IPS DF 6.9 (cell line): Measurements from ENCODE around the gene PELI1.
A peak's percentile ranks its signal among the peaks of the same experiment; 100 is the strongest.

Source experiments
- DNase-seq: peaks from one replicate; pipeline ENCODE4 v3.0.0-alpha.2; 2013; ENCODE audit warnings: low read depth, low spot score
- H3K27ac ChIP-seq: one replicate; pipeline ENCODE4 v1.5.1; 2013; ENCODE audit warnings: low read length, control low read depth
- H3K27me3 ChIP-seq: 2 replicates; pipeline ENCODE4 v1.6.1; 2013; ENCODE audit warnings: mild to moderate bottlenecking, low read length; ENCODE audit not compliant: control insufficient read depth, insufficient read depth
- H3K36me3 ChIP-seq: 2 replicates; pipeline ENCODE4 v1.6.1; 2013; ENCODE audit warnings: low read length; ENCODE audit not compliant: control insufficient read depth, insufficient read depth
- H3K4me1 ChIP-seq: 2 replicates; pipeline ENCODE4 v1.6.1; 2013; ENCODE audit warnings: low read length; ENCODE audit not compliant: control insufficient read depth, insufficient read depth
- H3K4me3 ChIP-seq: 2 replicates; pipeline ENCODE4 v1.5.1; 2013; ENCODE audit warnings: mild to moderate bottlenecking, low read length
- H3K9me3 ChIP-seq: 2 replicates; pipeline ENCODE4 v1.6.1; 2013; ENCODE audit warnings: low read length, inconsistent platforms; ENCODE audit not compliant: control insufficient read depth, insufficient read depth
- WGBS: extraction: QIAGEN DNeasy Blood & Tissue Kit; methylation state at CpG from one replicate; pipeline ENCODE4 v1.1.7; 2013; ENCODE audit warnings: mixed read lengths, missing lambda C conversion rate; ENCODE audit not compliant: insufficient read length, insufficient coverage; 5-methylcytosine and 5-hydroxymethylcytosine counted together

Gene PELI1

GRCh38 chr2:64153811-64154210 lies 9.6 kb upstream of the PELI1 start:
- H3K9me3 ChIP-seq = no peaks in the 10 kb centered on the region
- H3K27ac ChIP-seq = no peak overlapping the region
- peaks cover 3% of the 10 kb centered on the region; the same call in 1 of the 2 replicates for H3K4me1 ChIP-seq
- DNase-seq = no peak
- H3K27me3 ChIP-seq = no peaks in the 10 kb centered on the region
- H3K4me3 ChIP-seq = no peak overlapping the region
- WGBS = no CpG with 5 or more reads among the region's 4 CpGs
- H3K36me3 ChIP-seq = no peaks in the 10 kb centered on the region

- Histone ChIP-seq H3K36me3 (no peaks in the 10 kb centered on the region), H3K4me1 (peaks cover 3% of the 10 kb centered on the region; the same call in 1 of the 2 replicates), H3K27ac (no peak overlapping the region), H3K9me3 (no peaks in the 10 kb centered on the region), H3K27me3 (no peaks in the 10 kb centered on the region; the same call in 1 of the 2 replicates), H3K4me3 (no peak overlapping the region)
- no CpG with 5 or more reads among the region's 1 CpG for WGBS
- no peak for DNase-seq
Measured at GRCh38 chr2:64151476-64151875, 7.3 kb upstream of the PELI1 start.

- no CpG with 5 or more reads among the region's 1 CpG for WGBS
- no peaks in the 10 kb centered on the region for H3K36me3 ChIP-seq
- no peaks in the 10 kb centered on the region; the same call in 1 of the 2 replicates for H3K27me3 ChIP-seq
- no peaks in the 10 kb centered on the region; the same call in 1 of the 2 replicates for H3K4me1 ChIP-seq
- H3K9me3 ChIP-seq = no peaks in the 10 kb centered on the region
- H3K4me3 ChIP-seq = no peak overlapping the region
- no peak overlapping the region for H3K27ac ChIP-seq
- no peak for DNase-seq
Measured at GRCh38 chr2:64145714-64146113, 1.5 kb upstream of the PELI1 start.

- H3K4me1 ChIP-seq = no peaks in the 10 kb centered on the region; the same call in 1 of the 2 replicates
- no peaks in the 10 kb centered on the region for H3K36me3 ChIP-seq
- H3K27me3 ChIP-seq = no peaks in the 10 kb centered on the region; the same call in 1 of the 2 replicates
- DNase-seq = no peak
- H3K27ac ChIP-seq = no peak overlapping the region
- no peak overlapping the region for H3K4me3 ChIP-seq
- WGBS = no CpG with 5 or more reads among the region's 7 CpGs
- no peaks in the 10 kb centered on the region for H3K9me3 ChIP-seq
Measured at GRCh38 chr2:64145119-64145518, 899 bp upstream of the PELI1 start.

GRCh38 chr2:64143169-64144056 lies 807 bp downstream of the PELI1 start:
- no peaks in the 10 kb centered on the region for H3K36me3 ChIP-seq
- no peaks in the 10 kb centered on the region; the same call in 1 of the 2 replicates for H3K4me1 ChIP-seq
- no peaks in the 10 kb centered on the region for H3K9me3 ChIP-seq
- DNase-seq = no peak
- H3K27me3 ChIP-seq = no peaks in the 10 kb centered on the region; the same call in 1 of the 2 replicates
- no CpG with 5 or more reads among the region's 69 CpGs for WGBS
- peak overlapping the region; percentile 97 for H3K4me3 ChIP-seq
- no peak overlapping the region for H3K27ac ChIP-seq

GRCh38 chr2:64142741-64143168 lies 1.5 kb downstream of the PELI1 start:
- WGBS = no CpG with 5 or more reads among the region's 3 CpGs
- H3K4me1 ChIP-seq = no peaks in the 10 kb centered on the region; the same call in 1 of the 2 replicates
- no peaks in the 10 kb centered on the region; the same call in 1 of the 2 replicates for H3K27me3 ChIP-seq
- H3K4me3 ChIP-seq = peak overlapping the region; percentile 97; the same call in 1 of the 2 replicates
- DNase-seq = no peak
- no peak overlapping the region for H3K27ac ChIP-seq
- no peaks in the 10 kb centered on the region for H3K36me3 ChIP-seq
- H3K9me3 ChIP-seq = no peaks in the 10 kb centered on the region

- Histone ChIP-seq H3K4me1 (no peaks in the 10 kb centered on the region; the same call in 1 of the 2 replicates), H3K27ac (no peak overlapping the region), H3K27me3 (no peaks in the 10 kb centered on the region; the same call in 1 of the 2 replicates), H3K9me3 (no peaks in the 10 kb centered on the region), H3K4me3 (no peak overlapping the region), H3K36me3 (no peaks in the 10 kb centered on the region)
- no CpG with 5 or more reads among the region's 2 CpGs for WGBS
- DNase-seq = no peak
Measured at GRCh38 chr2:64141674-64142405, 2.4 kb downstream of the PELI1 start.

GRCh38 chr2:64140665-64141200 lies 3.5 kb downstream of the PELI1 start:
- H3K27me3 ChIP-seq = no peaks in the 10 kb centered on the region
- no peak for DNase-seq
- no peak overlapping the region for H3K4me3 ChIP-seq
- H3K27ac ChIP-seq = no peak overlapping the region
- H3K9me3 ChIP-seq = no peaks in the 10 kb centered on the region
- peaks cover 1% of the 10 kb centered on the region; the same call in 1 of the 2 replicates for H3K4me1 ChIP-seq
- no peaks in the 10 kb centered on the region for H3K36me3 ChIP-seq

- WGBS = no CpG with 5 or more reads among the region's 2 CpGs
- no peak for DNase-seq
- H3K4me1 ChIP-seq = peaks cover 1% of the 10 kb centered on the region; the same call in 1 of the 2 replicates
- no peak overlapping the region for H3K4me3 ChIP-seq
- H3K27me3 ChIP-seq = no peaks in the 10 kb centered on the region
- no peaks in the 10 kb centered on the region for H3K9me3 ChIP-seq
- H3K27ac ChIP-seq = no peak overlapping the region
- H3K36me3 ChIP-seq = no peaks in the 10 kb centered on the region
Measured at GRCh38 chr2:64139956-64140355, 4.3 kb downstream of the PELI1 start.

- H3K9me3 ChIP-seq = no peaks in the 10 kb centered on the region
- no peak overlapping the region for H3K27ac ChIP-seq
- H3K36me3 ChIP-seq = no peaks in the 10 kb centered on the region
- no peaks in the 10 kb centered on the region for H3K27me3 ChIP-seq
- no peak for DNase-seq
- H3K4me3 ChIP-seq = no peak overlapping the region
- no CpG with 5 or more reads among the region's 3 CpGs for WGBS
- peaks cover 1% of the 10 kb centered on the region; the same call in 1 of the 2 replicates for H3K4me1 ChIP-seq
Measured at GRCh38 chr2:64137996-64138395, 6.2 kb downstream of the PELI1 start.
